ENCODE results near the gene ADAM22.
A peak's percentile ranks its signal among the peaks of the same experiment; 100 is the strongest.

ADAM22 gene

GRCh38 chr7:88218429-88218745, 284.3 kb downstream of the ADAM22 start:
- Histone ChIP-seq H3K4me1 (ENCODE audit: low read length) (peaks cover 28% of the 10 kb centered on the region), H3K9ac (ENCODE audit: low read length) (peak overlapping the region; percentile 94), H3K27me3 (ENCODE audit: low read depth, low read length) (no peaks in the 10 kb centered on the region), H3K4me3 (ENCODE audit: low read length) (peak overlapping the region; percentile 87), H2AFZ (ENCODE audit: low read depth, low read length) (no peak overlapping the region), H3K4me2 (ENCODE audit: low read length) (peak overlapping the region; percentile 94), H3K36me3 (replicated peaks; ENCODE audit: low read depth, low read length) (peaks cover 37% of the 10 kb centered on the region), H4K20me1 (ENCODE audit: insufficient read depth, low read length) (peaks cover 44% of the 10 kb centered on the region), H3K9me3 (ENCODE audit: insufficient read depth, low read length) (no peaks in the 10 kb centered on the region), H3K79me2 (ENCODE audit: low read length) (peaks cover 67% of the 10 kb centered on the region), H3K27ac (ENCODE audit: low read length) (peak overlapping the region; percentile 99)
- no peak for TF ChIP-seq EZH2phosphoT487 (IDR thresholded peaks at IDR 0.05; ENCODE audit: low read depth)
- TF ChIP-seq, protein P1, sequence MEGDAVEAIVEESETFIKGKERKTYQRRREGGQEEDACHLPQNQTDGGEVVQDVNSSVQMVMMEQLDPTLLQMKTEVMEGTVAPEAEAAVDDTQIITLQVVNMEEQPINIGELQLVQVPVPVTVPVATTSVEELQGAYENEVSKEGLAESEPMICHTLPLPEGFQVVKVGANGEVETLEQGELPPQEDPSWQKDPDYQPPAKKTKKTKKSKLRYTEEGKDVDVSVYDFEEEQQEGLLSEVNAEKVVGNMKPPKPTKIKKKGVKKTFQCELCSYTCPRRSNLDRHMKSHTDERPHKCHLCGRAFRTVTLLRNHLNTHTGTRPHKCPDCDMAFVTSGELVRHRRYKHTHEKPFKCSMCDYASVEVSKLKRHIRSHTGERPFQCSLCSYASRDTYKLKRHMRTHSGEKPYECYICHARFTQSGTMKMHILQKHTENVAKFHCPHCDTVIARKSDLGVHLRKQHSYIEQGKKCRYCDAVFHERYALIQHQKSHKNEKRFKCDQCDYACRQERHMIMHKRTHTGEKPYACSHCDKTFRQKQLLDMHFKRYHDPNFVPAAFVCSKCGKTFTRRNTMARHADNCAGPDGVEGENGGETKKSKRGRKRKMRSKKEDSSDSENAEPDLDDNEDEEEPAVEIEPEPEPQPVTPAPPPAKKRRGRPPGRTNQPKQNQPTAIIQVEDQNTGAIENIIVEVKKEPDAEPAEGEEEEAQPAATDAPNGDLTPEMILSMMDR (IDR thresholded peaks at IDR 0.05; ENCODE audit: low read depth, low read length): no peak

GRCh38 chr7:88218836-88219605, 285.0 kb downstream of the ADAM22 start:
- H3K9me3 ChIP-seq (ENCODE audit: insufficient read depth, low read length): no peaks in the 10 kb centered on the region
- peak overlapping the region; percentile 94 for H3K9ac ChIP-seq (ENCODE audit: low read length)
- H3K4me3 ChIP-seq (ENCODE audit: low read length): peak overlapping the region; percentile 87
- peaks cover 28% of the 10 kb centered on the region for H3K4me1 ChIP-seq (ENCODE audit: low read length)
- H2AFZ ChIP-seq (ENCODE audit: low read depth, low read length): no peak overlapping the region
- peaks cover 31% of the 10 kb centered on the region for H3K36me3 ChIP-seq (replicated peaks; ENCODE audit: low read depth, low read length)
- peaks cover 37% of the 10 kb centered on the region for H4K20me1 ChIP-seq (ENCODE audit: insufficient read depth, low read length)
- TF ChIP-seq, protein P1 (IDR thresholded peaks at IDR 0.05; ENCODE audit: low read depth, low read length): no peak
- no peak for TF ChIP-seq EZH2phosphoT487 (IDR thresholded peaks at IDR 0.05; ENCODE audit: low read depth)
- H3K79me2 ChIP-seq (ENCODE audit: low read length): peaks cover 60% of the 10 kb centered on the region
- peak overlapping the region; percentile 94 for H3K4me2 ChIP-seq (ENCODE audit: low read length)
- H3K27ac ChIP-seq (ENCODE audit: low read length): peak overlapping the region; percentile 99
- H3K27me3 ChIP-seq (ENCODE audit: low read depth, low read length): no peaks in the 10 kb centered on the region

DNA sequence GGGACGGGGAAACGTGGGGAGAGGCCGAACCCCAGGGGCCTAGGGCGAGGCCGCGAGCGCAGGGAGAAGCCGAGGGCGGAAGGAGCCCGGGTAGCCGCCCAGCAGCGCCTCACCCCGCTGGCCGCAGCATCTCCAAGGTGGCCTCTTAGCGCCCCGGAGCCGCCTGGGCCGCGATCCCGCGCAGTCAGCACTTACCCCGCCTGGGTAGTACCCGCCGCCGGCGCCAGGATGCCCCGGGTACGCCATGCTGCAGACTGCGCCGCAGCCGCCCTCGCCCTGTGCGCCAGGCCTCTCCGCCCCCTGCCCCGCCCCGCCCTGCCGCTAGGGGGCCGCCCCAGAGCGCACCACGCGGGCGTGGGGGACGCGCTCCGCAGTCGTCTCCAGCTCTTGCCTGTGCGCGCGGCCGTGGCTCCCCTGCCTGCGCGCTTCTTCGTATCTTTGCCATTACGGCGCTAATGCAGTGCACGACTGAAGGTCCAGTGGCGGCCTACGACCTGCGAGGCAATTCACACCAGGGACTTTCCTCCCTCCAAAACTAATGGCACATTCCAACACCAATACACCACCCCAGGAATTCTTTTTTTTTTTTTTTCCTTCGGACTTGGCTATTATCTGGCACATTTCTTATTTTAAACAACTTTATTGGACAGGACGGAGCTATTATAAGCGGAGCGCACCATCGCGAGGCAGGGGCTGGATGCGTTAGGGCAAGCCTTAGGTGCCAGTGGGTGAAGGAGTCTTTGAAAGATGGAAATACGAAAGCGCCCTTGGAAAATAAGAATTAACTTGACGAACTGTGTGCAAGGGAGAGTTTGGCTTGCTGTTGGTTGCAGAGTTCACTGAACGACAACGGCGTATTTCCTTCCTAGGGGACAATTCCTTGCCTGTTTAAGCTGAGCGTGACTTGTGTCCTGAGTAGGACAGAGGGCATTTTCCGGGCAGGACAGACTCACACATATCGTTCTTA, 286.0 kb downstream of the ADAM22 start, which contains the start of gene SRI:
Gene SRI, minus strand, starts transcription at position 258 of the 967 bp plus-strand sequence. Its CDS starts 12 bp downstream, at position 246.
- H3K9ac ChIP-seq (ENCODE audit: low read length): peak within 1 kb of the TSS; percentile 94
- H3K36me3 ChIP-seq (replicated peaks; ENCODE audit: low read depth, low read length): peaks cover 23% of the 10 kb centered on the region
- H3K4me2 ChIP-seq (ENCODE audit: low read length): peak within 1 kb of the TSS; percentile 94
- peak within 1 kb of the TSS; percentile 87 for H3K4me3 ChIP-seq (ENCODE audit: low read length)
- no peaks in the 10 kb centered on the region for H3K27me3 ChIP-seq (ENCODE audit: low read depth, low read length)
- peaks cover 52% of the 10 kb centered on the region for H3K79me2 ChIP-seq (ENCODE audit: low read length)
- TF ChIP-seq, protein P1 (IDR thresholded peaks at IDR 0.05; ENCODE audit: low read depth, low read length): peak; percentile 38
- no peak for TF ChIP-seq EZH2phosphoT487 (IDR thresholded peaks at IDR 0.05; ENCODE audit: low read depth)
- H4K20me1 ChIP-seq (ENCODE audit: insufficient read depth, low read length): peaks cover 30% of the 10 kb centered on the region
- peaks cover 25% of the 10 kb centered on the region for H3K4me1 ChIP-seq (ENCODE audit: low read length)
- peak within 1 kb of the TSS; percentile 95 for H2AFZ ChIP-seq (ENCODE audit: low read depth, low read length)
- H3K9me3 ChIP-seq (ENCODE audit: insufficient read depth, low read length): no peaks in the 10 kb centered on the region
- peak within 1 kb of the TSS; percentile 99 for H3K27ac ChIP-seq (ENCODE audit: low read length)

DNA sequence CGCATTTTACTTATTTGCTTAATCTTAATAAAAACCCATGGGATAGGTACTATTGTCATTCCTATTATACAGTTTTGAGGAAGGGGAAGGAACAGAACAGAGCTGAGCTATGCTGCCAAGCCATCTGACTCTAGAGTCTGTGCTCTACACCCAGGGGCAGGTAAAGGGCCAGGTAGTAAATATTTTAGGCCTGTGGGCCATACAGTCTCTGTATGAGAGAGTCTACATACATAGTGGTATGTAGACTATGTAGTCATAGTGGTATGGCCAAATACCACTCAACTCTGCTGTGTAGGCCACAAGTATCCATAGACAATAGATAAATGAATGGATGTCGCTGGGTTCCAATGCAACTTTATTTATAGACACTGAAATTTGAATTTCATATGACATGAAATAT, 289.2 kb downstream of the ADAM22 start:
- H3K4me3 ChIP-seq (ENCODE audit: low read length): no peak overlapping the region
- peaks cover 21% of the 10 kb centered on the region for H3K79me2 ChIP-seq (ENCODE audit: low read length)
- TF ChIP-seq, protein P1 (IDR thresholded peaks at IDR 0.05; ENCODE audit: low read depth, low read length): no peak
- no peak for TF ChIP-seq EZH2phosphoT487 (IDR thresholded peaks at IDR 0.05; ENCODE audit: low read depth)
- no peaks in the 10 kb centered on the region for H3K36me3 ChIP-seq (replicated peaks; ENCODE audit: low read depth, low read length)
- H3K4me2 ChIP-seq (ENCODE audit: low read length): no peak overlapping the region
- H3K9ac ChIP-seq (ENCODE audit: low read length): no peak overlapping the region
- no peak overlapping the region for H3K27ac ChIP-seq (ENCODE audit: low read length)
- no peak overlapping the region for H2AFZ ChIP-seq (ENCODE audit: low read depth, low read length)
- peaks cover 5% of the 10 kb centered on the region for H3K4me1 ChIP-seq (ENCODE audit: low read length)
- no peaks in the 10 kb centered on the region for H3K9me3 ChIP-seq (ENCODE audit: insufficient read depth, low read length)
- no peaks in the 10 kb centered on the region for H4K20me1 ChIP-seq (ENCODE audit: insufficient read depth, low read length)
- no peaks in the 10 kb centered on the region for H3K27me3 ChIP-seq (ENCODE audit: low read depth, low read length)

Data from OCI-LY3 (cell line).